Esophagus muscularis mucosa (tissue), 3 donors: Measurements from ENCODE around the gene SLC35G1.

Source experiments
- POLR2A ChIP-seq: fragments of 450-650 bp; IDR thresholded peaks from one replicate; pipeline ENCODE4 v1.6.1; 2017; ENCODE audit warnings: antibody characterized with exemption, moderate library complexity, mild to moderate bottlenecking, low read depth
- POLR2AphosphoS5 ChIP-seq, 2 donors: sonication (generic); formaldehyde crosslinking; IDR thresholded peaks; one replicate each; pipeline ENCODE4 v1.6.1; 2017; ENCODE audit warnings: antibody characterized with exemption in 2 of 2
- TF ChIP-seq, protein P1 (sequence below), 3 experiments: fragments of 200-600 bp in 2 of 3; fragments of 450-650 bp in 1 of 3; sonication (generic) in 2 of 3; IDR thresholded peaks; one replicate each; pipeline ENCODE4 v1.5.1; 2017 to 2019; ENCODE audit warnings: antibody characterized with exemption in 3 of 3, mild to moderate bottlenecking in 2 of 3, moderate library complexity in 1 of 3

- TF ChIP-seq, protein P1, sequence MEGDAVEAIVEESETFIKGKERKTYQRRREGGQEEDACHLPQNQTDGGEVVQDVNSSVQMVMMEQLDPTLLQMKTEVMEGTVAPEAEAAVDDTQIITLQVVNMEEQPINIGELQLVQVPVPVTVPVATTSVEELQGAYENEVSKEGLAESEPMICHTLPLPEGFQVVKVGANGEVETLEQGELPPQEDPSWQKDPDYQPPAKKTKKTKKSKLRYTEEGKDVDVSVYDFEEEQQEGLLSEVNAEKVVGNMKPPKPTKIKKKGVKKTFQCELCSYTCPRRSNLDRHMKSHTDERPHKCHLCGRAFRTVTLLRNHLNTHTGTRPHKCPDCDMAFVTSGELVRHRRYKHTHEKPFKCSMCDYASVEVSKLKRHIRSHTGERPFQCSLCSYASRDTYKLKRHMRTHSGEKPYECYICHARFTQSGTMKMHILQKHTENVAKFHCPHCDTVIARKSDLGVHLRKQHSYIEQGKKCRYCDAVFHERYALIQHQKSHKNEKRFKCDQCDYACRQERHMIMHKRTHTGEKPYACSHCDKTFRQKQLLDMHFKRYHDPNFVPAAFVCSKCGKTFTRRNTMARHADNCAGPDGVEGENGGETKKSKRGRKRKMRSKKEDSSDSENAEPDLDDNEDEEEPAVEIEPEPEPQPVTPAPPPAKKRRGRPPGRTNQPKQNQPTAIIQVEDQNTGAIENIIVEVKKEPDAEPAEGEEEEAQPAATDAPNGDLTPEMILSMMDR (IDR thresholded peaks at IDR 0.05) = no peak
- TF ChIP-seq POLR2A (no peak), POLR2AphosphoS5 (IDR thresholded peaks at IDR 0.05) (no peak)
Observed at GRCh38 chr10:93904901-93905300, 11.1 kb downstream of the SLC35G1 start.
